Stimulated activated CD4-positive, alpha-beta T cell treated with anti-CD3 and anti-CD28 coated beads, Interleukin-15, amount 100 ng/mL, for 48 hours (primary cell): Measurements from ENCODE around the gene UHRF2.
"Not testable (repeated sequence)": the region's sequence is repeated elsewhere in the genome, so short reads cannot be mapped to it uniquely, and the experiment has no call there.

Experiments used
- DNase-seq, 2 donors: peaks; one replicate each; pipeline ENCODE4 v3.0.0-alpha.2; 2020; ENCODE audit warnings: low read depth in 2 of 2

Gene UHRF2

GRCh38 chr9:6488395-6488794, 75.4 kb downstream of the UHRF2 start:
- DNase-seq = no peak

- no peak for DNase-seq
Measured at GRCh38 chr9:6489099-6489498, 76.1 kb downstream of the UHRF2 start.

GRCh38 chr9:6490863-6491262, 77.9 kb downstream of the UHRF2 start:
- no peak for DNase-seq

- DNase-seq = no peak
Measured at GRCh38 chr9:6495466-6495865, 82.5 kb downstream of the UHRF2 start.

GRCh38 chr9:6498982-6499381, 86.0 kb downstream of the UHRF2 start:
- DNase-seq = no peak

DNA sequence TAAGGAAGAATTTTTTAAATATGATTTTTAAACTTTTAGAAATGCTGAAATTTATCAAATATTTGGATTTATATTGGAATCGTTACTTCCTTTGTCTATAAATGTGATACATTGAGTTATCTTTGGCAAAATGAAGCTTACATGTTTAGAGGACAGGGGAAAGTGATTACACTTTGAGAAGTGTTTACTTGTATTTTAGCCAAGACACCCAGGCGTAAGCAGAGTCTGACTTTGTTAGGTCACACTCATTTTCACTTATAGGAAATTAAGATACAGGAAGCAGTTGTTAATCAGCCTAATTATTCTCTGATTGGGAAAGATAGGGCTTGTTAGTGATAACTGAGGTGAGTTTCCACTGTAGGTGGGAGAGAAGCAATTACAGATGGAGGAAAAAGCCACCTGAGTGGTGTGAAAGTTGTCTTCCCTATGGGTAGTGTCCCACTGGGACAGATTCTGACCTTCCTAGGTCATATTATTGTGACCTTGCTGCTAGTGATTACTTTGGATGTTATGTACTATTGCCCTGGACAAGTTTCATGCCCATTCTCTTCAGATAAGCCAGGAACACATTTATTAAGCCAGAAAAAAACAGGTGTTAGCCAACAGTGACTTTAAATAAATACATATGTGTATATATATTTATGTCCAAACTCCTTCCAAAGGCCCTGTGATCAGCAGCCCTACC, 88.7 kb downstream of the UHRF2 start:
- DNase-seq = no peak

DNA sequence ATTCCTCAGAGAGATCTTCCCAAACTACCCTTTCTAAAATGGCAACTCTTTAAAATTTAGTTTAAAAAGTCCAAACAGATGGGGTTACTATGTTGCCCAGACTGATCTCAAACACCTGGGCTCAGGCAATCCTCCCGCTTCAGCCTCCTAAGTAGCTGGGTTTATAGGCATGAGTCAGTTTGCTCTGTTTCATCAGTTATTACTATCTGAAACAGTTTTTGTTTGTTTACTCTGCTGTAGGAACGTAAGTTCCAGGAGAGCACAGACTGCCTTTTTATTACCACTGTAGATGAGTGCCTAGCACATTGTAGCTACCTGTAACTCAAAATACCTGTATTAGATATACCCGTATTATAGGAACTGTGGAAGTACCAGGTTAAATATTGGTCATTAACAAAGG, 89.4 kb downstream of the UHRF2 start:
- no peak for DNase-seq

- DNase-seq = no peak
Measured at GRCh38 chr9:6506571-6506970, 93.6 kb downstream of the UHRF2 start.

- no peak for DNase-seq
Measured at GRCh38 chr9:6512085-6512657, 99.2 kb downstream of the UHRF2 start.

GRCh38 chr9:6522263-6522662, 109.3 kb downstream of the UHRF2 start:
- DNase-seq = no peak

DNA sequence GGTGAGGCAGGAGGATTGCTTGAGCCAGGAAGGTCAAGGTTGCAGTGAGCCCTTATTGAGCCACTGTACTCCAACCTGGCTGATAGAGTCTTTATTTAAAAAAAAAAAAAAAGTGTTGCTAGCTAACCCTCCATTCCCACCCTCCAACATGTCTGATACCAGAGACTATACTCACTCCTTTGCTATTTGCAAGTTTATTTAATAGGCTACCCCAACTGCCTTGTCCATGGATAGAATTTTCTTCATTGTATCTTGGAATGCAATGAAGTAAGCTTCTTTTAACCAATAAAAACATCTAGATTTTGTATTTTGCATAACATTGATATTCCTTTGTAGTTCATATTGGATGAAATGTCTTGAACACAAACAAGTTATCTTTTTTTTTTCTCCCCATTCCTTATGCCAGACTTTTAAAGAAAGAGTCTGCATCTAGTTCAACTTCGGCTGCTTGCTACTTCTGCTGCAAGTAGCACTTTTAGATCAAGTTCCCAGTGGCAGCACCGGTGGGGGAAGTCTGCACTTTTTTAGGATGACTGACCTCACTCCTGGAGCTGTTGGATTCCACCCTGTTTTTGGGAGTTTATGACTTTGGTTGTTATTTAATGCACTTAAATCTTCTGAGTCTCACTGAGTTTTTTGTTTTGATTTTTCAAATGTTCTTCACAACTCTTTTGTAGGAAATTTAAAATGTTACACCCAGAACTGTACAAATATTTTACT, 112.5 kb downstream of the UHRF2 start:
- DNase-seq = no peak

GRCh38 chr9:6535594-6535993, 122.6 kb downstream of the UHRF2 start:
- DNase-seq = no peak

DNA sequence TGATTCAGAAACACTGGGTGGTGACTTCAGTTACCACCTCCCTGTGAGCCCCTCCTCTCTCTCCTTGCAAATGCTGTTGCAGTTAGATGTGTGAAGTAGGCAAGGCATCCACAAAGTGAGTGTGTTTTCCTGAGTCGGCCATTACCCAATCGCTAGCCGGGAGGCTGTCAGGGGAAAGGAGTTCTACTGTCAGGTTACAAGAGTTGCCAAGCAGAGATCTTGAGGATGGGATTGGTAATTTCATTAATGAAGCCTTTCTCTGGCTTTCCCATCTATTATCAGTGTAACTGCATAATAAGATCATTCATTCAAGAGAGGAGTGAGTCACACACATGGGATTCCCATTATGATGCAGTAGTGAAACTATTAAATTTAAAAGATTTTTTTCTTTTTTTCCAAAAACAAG, 125.7 kb downstream of the UHRF2 start:
- no peak for DNase-seq

- not testable (repeated sequence) for DNase-seq
Measured at GRCh38 chr9:6542617-6543016, 129.6 kb downstream of the UHRF2 start.

GRCh38 chr9:6543204-6543603, 130.2 kb downstream of the UHRF2 start:
- DNase-seq = no peak

DNA sequence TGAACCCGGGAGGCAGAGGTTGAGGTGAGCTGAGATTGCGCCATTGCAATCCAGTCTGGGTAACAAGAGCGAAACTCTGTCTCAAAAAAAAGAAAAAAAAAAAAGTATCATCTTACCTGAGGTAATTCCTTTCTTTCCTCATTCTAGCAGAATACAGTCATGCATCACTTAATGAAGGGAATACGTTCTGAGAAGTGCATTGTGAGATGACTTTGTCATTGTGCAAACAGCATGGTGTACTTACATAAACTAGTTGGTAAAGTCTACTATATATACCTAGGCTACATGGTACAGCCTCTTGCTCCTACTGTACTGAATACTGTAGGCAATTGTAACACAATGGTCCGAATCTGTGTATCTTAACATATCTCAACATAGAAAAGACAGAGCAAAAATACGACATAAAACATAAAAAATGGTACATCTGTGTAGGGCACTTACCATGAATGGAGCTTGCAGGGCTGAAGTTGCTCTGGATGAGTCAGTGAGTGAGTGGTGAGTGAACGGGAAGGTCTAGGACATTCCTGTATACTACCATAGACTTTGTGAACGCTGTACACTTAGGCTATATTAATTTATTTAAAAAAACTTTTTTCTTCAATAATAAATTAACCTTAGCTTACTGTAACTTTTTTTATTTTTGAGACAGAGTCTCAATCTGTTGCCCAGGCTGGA, 132.2 kb downstream of the UHRF2 start:
- no peak for DNase-seq

GRCh38 chr9:6549106-6549800, 136.3 kb downstream of the UHRF2 start:
- no peak for DNase-seq

- DNase-seq = no peak
Measured at GRCh38 chr9:6551136-6551535, 138.1 kb downstream of the UHRF2 start.

DNA sequence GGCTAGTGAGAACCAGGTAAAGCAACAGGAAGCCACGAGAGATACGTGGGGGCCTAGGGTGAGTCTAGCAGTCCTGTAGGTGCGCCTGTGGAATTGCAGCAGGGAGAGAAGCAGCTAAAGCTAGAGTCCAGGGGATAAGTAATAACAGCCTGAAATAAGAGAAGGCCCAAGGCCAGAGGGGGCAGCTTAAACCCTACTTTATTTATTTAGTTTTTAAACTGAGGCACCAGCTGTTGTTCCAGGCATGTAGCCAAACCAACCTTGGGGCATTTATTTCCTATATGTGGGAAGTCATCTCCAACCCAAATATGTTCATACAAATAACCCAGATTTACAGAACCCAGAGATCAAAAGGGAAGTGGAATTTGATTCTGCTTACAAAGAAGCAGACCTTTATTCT, 139.0 kb downstream of the UHRF2 start:
- DNase-seq = no peak

GRCh38 chr9:6552498-6553121, 139.6 kb downstream of the UHRF2 start:
- DNase-seq = no peak

DNA sequence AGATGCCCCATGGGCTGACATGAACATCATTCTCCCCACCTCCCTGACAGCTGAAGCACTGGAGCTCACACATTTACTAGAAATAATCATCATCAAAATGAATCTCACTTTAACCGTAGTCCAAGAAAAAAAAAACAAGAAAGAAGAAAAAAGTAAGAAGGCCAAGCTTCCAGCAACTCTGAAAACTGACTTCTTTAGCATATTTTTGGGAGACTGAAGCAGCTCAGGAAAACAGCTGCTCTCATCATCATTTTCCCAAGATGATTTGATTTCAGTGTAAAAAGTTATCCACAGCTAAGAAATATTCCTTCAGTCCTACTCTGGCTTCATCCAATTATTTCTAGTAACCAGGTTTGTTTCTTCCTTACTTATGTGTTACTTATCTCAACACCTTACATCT, 140.9 kb downstream of the UHRF2 start:
- no peak for DNase-seq
